Epithelial cell of esophagus (primary cell): Measurements from ENCODE around the gene ROBO1.

ENCODE experiments used
- DNase-seq: peaks from one replicate; pipeline ENCODE4 v3.0.0; 2010; ENCODE audit warnings: low read depth
- H3K4me3 ChIP-seq: 2 replicates; pipeline ENCODE4 v1.5.1; 2011; ENCODE audit warnings: mild to moderate bottlenecking, low read length, control low read depth
- CTCF ChIP-seq: IDR thresholded peaks from 2 replicates; pipeline ENCODE4 v1.5.1; 2011; ENCODE audit warnings: low read depth, mild to moderate bottlenecking, low read length, control low read depth, inconsistent platforms; ENCODE audit not compliant: insufficient read depth; ENCODE audit errors: missing control alignments

Gene ROBO1

GRCh38 chr3:79249701-79250100, 518.1 kb downstream of the ROBO1 start:
- no peak for TF ChIP-seq CTCF

GRCh38 chr3:79247725-79248043, 520.1 kb downstream of the ROBO1 start:
- no peak for DNase-seq
- no peak for TF ChIP-seq CTCF
- H3K4me3 ChIP-seq: no peak overlapping the region

More at GRCh38 chr3:79249701-79250100, 518.1 kb downstream of the ROBO1 start:
- no peak for DNase-seq
- H3K4me3 ChIP-seq: no peak overlapping the region

GRCh38 chr3:79246875-79247724, 520.7 kb downstream of the ROBO1 start:
- DNase-seq: no peak
- no peak overlapping the region for H3K4me3 ChIP-seq
- no peak for TF ChIP-seq CTCF

- no peak for DNase-seq
- H3K4me3 ChIP-seq: no peak overlapping the region
- TF ChIP-seq CTCF: no peak
These were observed 522.3 kb downstream of the ROBO1 start for GRCh38 chr3:79245284-79246138.

- no peak for TF ChIP-seq CTCF
- no peak overlapping the region for H3K4me3 ChIP-seq
- no peak for DNase-seq
These were observed 531.3 kb downstream of the ROBO1 start for GRCh38 chr3:79236496-79236895.

- no peak for TF ChIP-seq CTCF
- no peak for DNase-seq
These were observed 534.3 kb downstream of the ROBO1 start for GRCh38 chr3:79233431-79234060.

More at GRCh38 chr3:79233431-79234060, 534.3 kb downstream of the ROBO1 start:
- no peak overlapping the region for H3K4me3 ChIP-seq
